Omental fat pad (tissue), 4 donors: ENCODE measurements around the gene GRB10. TPM values are rescaled to one million over a fixed set of nuclear protein-coding genes. Genes with fewer than 3 reads are reported as not detected.
"Not testable (repeated sequence)": the region's sequence is repeated elsewhere in the genome, so short reads cannot be mapped to it uniquely, and the experiment has no call there.

Source experiments
- ATAC-seq: fragments of 150-250 bp; one replicate; pipeline ENCODE4 v1.9.1; 2016; ENCODE audit warnings: mild to moderate bottlenecking, moderate library complexity; ENCODE audit not compliant: low FRiP score
- DNase-seq: peaks from one replicate; pipeline ENCODE4 v3.0.0-alpha.2; 2019; ENCODE audit warnings: low spot score
- total RNA-seq, 4 donors: library from RNA; depleted of rRNA; stranded (reverse); fragments of >200 nt; gene quantifications; one replicate each; pipeline ENCODE4 v1.1.0, GENCODE V29; 2016
- TF ChIP-seq, protein P1 (sequence below), 3 donors: fragments of 450-650 bp; IDR thresholded peaks; one replicate each; pipeline ENCODE4 v1.5.1; 2016 to 2017; ENCODE audit warnings: antibody characterized with exemption in 3 of 3, mild to moderate bottlenecking in 3 of 3, moderate library complexity in 2 of 3

Gene GRB10
- total RNA-seq, 4 donors from 2014 or later, result 64.6 to 100 (median 75.3) TPM

DNA sequence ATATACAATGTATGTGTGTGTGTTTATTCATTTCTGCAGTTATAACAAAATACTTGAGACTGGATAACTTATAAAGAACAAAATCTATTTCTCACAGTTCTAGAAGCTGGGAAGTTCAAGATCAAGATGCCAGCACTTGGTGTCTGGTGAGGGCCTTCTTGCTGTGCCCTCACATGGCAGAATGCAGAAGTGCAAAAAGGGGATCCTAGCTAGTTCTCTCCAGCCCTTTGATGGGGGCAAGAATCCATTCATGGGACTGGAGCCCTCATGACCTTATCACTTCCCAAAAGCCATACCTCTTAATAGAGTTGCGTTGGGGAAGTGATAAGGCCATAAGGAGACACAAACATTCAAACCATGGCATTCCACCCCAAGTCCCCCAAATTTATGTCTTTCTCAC is 8.4 kb downstream of the GRB10 start:
- DNase-seq, result no peak
- no peak for ATAC-seq
- TF ChIP-seq, protein P1, sequence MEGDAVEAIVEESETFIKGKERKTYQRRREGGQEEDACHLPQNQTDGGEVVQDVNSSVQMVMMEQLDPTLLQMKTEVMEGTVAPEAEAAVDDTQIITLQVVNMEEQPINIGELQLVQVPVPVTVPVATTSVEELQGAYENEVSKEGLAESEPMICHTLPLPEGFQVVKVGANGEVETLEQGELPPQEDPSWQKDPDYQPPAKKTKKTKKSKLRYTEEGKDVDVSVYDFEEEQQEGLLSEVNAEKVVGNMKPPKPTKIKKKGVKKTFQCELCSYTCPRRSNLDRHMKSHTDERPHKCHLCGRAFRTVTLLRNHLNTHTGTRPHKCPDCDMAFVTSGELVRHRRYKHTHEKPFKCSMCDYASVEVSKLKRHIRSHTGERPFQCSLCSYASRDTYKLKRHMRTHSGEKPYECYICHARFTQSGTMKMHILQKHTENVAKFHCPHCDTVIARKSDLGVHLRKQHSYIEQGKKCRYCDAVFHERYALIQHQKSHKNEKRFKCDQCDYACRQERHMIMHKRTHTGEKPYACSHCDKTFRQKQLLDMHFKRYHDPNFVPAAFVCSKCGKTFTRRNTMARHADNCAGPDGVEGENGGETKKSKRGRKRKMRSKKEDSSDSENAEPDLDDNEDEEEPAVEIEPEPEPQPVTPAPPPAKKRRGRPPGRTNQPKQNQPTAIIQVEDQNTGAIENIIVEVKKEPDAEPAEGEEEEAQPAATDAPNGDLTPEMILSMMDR (IDR thresholded peaks at IDR 0.05), result no peak

DNA sequence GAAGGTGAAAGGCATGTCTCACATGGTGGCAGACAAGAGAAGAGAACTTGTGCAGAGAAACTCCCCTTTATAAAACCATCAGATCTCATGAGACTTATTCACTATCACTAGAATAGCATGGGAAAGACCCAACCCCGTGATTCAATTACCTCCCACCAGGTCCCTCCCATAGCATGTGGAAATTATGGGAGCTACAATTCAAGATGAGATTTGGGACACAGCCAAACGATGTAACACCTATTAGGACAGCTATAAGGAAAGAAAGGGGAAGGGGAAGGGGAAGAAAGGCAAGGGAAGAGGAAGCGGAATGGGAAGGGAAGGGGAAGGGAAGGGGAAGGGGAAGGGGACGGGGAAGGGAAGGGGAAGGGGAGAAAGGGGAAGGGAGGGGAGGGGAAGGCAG is 9.6 kb downstream of the GRB10 start:
- not testable (repeated sequence) for DNase-seq, ATAC-seq

DNA sequence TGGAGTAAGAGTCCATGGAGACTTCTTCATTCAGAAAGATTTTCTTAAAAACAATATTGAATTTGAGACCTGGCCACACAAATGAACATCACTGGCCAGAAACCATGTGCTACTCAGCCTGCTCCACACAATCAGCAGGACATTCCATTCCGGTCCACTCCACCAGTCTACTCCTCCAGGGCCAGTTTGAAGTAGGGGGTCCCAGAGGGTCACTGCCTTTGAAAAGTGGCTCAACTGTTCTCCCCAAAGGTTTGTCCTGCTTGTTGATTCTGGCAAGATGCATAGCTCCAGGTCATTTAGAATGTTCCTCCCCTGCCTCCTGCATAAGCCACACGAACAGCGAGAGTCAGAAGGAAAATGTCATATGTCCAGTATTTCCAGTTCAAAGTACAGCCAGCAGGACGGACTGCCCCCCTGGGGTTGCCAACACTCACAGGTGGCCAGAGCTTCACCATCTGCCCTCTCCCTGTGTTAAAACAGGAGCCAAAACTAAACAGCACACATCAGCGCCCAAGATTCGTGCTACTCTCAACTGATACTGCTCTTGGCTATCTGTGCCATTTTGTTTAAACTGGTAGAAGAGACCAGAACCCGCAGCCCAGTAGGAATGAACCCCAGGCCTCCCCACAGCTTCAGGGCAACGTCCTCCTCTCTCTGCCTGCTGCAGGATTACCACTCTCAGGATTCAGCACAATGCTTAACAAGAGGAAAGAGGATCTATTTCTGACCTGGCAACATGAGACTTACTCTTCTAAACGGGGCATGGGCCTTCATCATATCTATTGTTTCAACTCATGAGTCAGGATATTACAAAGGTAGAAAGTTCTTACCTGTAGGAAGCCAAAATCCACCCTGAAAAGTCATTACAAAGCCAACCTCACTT is 11.3 kb downstream of the GRB10 start:
- no peak for ATAC-seq
- DNase-seq, result no peak
- TF ChIP-seq, protein P1 (IDR thresholded peaks at IDR 0.05), result no peak

DNA sequence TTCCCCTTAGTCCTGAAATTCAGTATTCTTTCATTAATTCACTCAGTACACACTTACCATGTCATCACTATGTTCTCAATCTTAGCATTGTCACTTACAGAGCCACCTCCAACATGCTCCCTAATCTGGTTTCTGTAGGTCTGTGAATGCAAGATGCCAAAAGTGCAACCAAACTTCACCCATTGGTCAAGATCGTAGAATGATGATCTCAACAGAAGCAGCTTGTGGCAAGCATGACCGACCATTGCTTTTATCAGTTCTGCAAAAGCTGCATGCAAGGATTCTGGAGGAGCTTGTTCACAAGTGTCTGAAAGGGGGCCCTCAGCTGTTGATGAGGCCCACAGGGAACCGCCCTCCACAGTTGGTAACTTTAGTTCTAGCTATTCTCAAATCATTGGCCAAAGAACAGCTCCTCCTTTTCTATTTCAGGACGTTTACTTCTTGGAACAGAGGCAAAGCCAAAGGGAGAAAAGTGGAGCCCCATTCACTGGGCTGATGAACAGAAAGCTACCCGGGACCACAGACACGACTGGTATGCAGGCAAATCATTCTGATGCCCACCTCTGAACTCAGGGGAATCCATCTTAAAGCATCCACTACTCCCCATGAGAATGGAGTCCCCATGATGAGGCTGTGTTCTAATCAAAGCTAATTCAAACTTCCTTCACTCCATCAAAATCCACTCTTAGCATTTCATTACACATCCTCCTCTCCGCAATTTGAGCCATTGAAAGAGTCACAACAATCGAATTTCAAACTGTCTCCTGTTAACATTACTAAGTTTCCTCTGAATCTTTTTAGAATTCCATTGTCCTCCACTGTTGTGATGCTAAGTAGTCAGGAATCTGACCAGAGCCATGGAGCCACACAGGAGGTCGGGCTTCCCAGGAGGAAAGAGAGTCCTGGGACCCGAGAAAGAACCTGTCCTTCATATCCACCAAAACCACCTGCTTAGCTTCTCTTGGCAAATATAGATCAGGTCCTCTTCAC is 13.9 kb downstream of the GRB10 start:
- no peak for DNase-seq
- TF ChIP-seq, protein P1 (IDR thresholded peaks at IDR 0.05), result no peak
- no peak for ATAC-seq

DNA sequence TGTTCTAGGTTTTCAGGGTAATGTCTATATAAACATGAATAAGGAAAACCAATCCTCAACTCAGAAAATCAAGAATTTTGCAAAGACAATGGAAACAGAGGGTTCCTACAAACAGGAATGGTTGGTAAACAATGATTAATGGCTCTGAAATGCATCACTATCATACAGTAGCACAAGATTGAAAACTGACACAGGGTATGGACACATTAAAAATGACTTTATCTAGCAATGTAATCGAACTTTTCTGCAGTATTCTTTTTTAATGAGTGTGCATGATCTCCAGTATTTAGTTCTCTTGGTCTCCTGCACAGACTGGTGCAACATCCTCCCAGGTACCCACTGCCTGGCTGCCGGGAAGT is 15.9 kb downstream of the GRB10 start:
- TF ChIP-seq, protein P1 (IDR thresholded peaks at IDR 0.05), result no peak
- DNase-seq (no peak), ATAC-seq (no peak)

DNA sequence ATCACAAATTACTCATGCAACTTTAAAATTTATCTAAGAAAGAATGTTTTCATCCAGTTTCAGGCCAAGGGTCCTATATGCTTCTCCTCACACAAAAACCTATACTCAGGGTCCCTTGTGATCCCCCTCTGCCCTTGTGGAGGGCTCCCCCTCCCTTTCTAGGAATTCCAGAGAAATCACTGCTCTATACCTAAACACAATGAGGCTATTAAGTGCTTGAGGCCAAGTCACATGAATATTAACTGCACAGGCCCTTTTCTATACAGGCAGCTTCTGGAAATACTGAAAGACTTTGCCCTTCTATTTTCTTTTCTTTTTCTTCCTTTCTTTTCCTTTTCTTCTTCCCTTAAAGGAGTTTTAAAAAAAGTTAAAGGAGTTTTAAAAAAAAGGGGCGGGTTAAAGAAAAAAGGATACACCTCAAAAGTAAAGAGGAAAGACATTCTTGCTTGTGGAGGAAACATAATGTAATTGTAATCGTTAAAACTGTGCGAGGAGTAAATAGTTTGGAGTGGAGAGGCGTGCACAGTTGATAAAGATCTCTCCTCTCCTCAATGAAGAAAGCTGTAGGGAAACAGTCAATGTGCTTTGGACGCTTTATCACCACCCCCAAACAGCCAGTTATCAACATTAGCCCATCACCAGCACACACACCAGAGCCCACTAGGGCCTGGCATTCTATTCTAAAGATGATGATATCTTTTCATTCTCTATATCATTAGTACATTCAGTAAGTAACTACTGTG is 16.4 kb downstream of the GRB10 start:
- TF ChIP-seq, protein P1 (IDR thresholded peaks at IDR 0.05), result no peak
- DNase-seq (no peak), ATAC-seq (no peak)

DNA sequence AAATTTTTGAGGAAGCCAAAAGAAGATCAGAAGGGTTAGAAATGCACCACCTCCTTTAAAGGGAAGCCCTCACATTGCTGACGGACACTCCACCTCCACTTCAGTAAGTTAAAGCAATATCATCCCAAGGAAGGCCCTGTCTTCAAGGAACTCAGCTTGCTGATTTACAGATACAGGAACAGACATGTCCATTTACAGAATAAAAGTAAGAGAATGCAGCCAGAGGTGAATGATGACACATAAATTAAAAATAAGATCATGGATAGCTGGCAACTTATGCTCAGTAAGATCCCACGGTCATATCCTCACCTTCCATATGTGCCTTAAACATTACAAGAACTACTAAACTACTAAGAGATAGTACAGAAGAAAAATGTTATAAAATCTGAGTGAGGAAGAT is 20.4 kb downstream of the GRB10 start:
- TF ChIP-seq, protein P1 (IDR thresholded peaks at IDR 0.05), result no peak
- DNase-seq, result no peak
- ATAC-seq, result no peak
